GM21360 (cell line): Measurements from ENCODE around the gene SELENBP1.
A peak's percentile ranks its signal among the peaks of the same experiment; 100 is the strongest.
"Not testable (repeated sequence)": the region's sequence is repeated elsewhere in the genome, so short reads cannot be mapped to it uniquely, and the experiment has no call there.

Experiments
- ATAC-seq: cut with Tn5 transposase; IDR thresholded peaks from one replicate; pipeline ENCODE4 v1.9.1; 2021; ENCODE audit warnings: mild to moderate bottlenecking, moderate library complexity; ENCODE audit not compliant: unreplicated experiment

The SELENBP1 gene

GRCh38 chr1:151384584-151384983 is 12.1 kb upstream of the SELENBP1 start:
- ATAC-seq, result no peak

DNA sequence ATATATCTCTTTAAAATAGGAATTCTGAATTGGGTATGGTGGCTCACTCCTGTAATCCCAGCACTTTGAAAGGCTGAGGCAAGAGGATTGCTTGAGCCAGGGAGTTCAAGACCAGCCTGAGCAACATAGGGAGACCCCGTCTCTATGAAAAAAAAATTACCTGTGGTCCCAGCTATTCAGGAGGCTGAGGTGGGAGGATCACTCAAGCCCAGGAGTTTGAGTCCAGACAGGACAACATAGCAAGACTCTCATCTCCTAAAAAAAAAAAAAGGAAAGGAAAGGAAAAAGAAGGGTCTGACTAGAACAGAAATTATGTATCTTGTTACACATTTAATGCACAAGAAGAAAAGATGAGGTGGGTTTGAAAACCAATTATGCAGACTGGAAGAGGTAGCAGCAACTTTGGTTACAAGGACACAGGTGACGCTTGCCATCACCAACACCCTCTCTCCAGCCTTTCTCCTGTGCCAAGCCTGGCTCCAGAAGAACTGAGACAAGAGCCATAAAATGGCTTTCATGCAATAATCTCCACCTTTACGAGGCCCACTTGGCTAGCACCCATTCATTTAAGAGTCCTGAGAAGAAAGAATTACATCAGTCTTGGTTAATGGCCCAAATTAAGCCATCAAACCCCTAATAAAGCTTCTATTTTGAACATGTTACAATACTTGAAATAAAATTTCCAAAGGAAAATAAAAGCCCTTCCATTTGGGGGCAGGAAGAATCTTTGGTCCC is 4.8 kb upstream of the SELENBP1 start:
- ATAC-seq, result no peak

GRCh38 chr1:151373196-151373595 is 691 bp upstream of the SELENBP1 start:
- no peak for ATAC-seq

GRCh38 chr1:151371370-151372057 is 991 bp downstream of the SELENBP1 start:
- no peak for ATAC-seq

- ATAC-seq, result no peak
Measured at GRCh38 chr1:151370211-151370911, 2.1 kb downstream of the SELENBP1 start.

GRCh38 chr1:151369621-151370048 is 2.9 kb downstream of the SELENBP1 start:
- no peak for ATAC-seq

DNA sequence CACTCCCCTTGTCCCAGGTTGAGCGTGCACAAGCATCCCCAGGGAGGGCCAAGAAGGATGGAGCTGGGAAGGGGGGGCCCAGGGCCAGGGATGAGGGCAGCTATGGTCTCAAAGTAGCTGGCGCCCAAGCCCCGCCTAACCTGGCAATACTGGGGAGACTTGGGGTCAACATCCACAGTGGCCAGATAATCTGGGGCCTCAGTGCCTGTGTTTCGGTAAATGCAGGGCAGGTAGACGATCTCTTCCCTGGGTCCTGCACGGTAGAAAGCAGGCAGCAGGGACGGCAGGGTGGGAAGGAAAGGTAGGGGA is 3.2 kb downstream of the SELENBP1 start:
- no peak for ATAC-seq

DNA sequence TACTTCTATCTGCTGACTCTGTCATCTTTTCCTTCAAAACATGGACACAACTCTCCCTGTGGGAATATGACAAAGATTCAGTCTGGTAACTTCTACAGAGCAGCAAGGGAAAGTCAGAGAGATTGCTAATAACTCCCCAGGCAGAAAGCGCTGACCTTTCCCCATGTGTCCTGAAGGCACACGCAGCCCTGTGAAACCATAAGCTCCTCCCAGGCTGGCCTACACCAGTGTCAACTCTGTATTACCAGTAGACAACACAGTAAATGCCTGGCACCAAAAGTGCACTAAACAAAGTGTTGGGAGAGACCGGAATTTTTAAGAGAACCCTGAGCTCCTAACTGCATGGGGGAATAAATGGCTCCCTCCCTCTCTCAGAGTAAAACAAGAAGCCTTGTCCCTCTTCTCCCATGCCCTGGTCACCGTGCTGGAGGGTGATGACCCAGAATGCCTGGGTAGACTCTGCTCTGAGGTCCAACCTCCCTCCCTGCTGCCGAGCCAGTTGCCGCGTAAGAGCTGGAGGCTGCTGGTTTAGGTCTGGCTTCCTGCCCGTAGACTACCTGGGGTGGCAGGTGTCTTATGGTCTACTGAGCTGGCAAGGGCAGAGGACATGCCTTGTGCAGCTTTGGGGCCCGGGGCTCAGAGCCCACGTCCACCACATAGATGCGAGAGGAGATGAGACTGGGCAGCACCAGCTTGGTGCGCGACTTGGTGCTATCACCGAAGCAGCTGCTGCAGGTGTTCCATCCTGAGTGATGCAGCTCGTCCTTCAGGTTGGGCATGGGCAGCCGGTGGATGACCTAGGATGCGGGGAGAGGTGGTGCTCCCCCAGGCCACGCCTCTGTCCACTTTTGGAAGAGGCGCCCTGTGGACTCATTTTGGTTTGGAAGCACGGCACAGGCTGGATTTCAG is 3.9 kb downstream of the SELENBP1 start:
- no peak for ATAC-seq

DNA sequence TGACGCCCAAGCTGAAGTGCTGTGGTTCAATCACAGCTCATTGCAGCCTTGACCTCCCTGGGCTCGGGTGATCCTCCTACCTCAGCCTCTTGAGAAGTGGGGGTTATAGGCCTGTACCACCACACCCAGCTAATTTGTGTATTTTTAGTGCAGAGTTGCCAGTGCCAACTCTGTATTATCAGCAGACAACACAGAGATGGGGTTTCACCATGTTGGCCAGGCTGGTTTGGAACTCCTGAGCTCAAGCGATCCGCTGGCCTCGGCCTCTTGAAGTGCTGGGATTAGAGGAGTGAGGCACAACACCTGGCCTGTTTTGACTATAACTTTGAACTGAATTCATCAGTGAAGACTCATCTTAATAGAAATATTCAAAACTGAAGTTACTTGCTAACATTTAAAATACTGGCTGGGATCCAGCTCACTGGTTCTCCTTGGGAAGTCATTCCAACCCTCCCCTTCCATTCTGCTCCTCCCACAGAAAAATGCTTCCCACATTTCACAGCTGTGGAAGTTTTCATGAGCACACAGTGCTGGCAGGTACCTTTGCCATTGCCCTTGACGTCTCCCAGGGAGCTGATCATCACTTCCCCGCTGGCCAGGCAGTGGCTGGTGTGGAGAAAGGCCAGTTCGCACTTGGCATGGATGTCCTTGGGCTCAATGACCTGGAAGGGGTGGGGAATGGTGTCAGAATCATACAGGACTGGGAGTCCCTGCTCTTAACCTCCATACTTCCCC is 4.7 kb downstream of the SELENBP1 start:
- no peak for ATAC-seq

- no peak for ATAC-seq
Measured at GRCh38 chr1:151364996-151365395, 7.5 kb downstream of the SELENBP1 start.

DNA sequence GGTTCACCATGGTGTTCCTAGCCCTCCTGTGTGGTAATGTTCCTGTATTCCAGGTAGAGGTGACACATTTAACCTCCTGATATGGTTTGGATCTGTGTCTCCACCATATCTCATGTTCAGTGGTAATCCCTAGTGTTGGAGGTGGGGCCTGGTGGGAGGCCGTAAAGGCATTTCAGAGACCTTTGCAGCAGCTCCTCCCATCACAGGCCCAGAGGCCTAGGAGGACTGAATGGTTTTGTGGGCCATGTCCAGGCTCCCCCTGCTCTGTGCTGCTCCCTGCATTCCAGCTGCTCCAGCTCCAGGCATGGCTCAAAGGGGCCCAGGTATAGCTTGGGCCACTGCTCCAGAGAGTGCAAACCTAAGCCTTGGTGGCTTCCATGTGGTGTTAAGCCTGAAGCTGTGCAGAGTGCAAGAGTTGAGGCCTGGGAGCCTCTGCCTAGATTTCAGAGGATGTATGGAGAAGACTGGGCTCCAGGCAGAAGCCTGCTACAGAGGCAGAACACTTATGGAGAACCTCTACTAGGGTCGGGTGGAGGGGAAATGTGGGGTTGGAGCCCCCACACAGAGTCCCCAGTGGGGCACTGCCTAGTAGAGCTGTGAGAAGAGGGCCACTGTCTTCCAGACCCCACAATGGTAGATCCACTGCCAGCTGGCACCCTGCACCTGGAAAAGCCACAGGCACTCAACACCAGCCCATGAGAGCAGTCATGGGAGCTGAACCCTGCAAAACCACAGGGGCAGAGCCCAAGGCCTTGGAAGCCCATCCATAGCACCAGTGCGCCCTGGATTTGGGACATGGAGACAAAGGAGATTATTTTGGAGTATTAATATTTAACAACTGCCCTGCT is 10.0 kb downstream of the SELENBP1 start:
- no peak for ATAC-seq

DNA sequence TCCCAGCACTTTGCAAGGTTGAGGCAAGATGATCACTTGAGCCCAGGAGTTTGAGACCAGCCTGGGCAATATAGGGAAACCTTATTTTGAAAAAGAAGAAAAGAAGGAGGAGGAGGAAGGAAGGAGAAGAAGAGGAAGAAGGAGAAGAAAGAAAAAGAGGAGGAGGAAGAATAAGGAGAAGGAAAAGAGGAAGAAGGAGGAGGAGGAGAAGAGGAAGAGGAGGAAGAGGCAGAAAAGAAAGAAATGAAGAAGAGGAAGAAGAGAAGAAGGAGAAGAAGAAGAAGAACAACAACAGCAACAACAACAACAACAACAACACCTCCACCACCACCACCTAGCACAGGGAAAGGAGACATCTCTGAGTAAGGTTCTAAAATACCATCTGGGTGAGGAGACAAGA is 10.6 kb downstream of the SELENBP1 start:
- ATAC-seq, result no peak

- no peak for ATAC-seq
Measured at GRCh38 chr1:151356696-151357095, 15.8 kb downstream of the SELENBP1 start.

DNA sequence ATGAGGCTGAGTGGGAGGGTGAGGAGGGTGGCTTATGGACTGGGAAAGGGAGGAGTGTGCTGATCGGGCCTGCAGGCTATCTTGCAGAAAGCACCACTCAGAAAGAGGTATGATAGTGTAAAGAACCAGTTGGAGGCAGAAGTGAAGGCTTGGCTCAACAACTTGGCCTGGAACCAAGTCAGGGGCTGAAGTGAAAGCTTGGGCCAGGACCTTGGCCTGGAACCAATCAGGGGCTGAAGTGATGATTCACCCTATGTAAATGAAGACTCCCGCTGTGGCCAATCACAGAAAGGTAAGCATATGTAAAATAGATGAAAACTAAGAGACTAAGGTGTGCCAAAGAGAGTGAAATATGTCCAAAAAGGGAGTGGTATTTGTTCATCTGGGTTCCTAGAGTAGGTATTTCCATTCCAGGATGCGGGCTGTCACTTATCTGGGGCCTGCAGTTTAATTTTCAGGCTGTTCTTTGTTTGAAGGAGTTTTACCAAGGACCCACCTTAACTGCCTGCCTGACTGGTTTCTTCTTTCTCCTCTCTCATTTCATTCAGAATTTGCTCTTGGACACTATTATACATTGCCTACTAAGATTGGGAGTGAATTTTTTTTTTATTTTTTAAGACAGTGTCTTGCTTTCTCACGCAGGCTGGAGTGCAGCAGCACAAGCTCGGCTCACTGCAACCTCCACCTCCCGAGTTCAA is 20.3 kb downstream of the SELENBP1 start:
- no peak for ATAC-seq

GRCh38 chr1:151350323-151350722 is 22.2 kb downstream of the SELENBP1 start:
- ATAC-seq, result not testable (repeated sequence)

GRCh38 chr1:151347523-151348246 is 24.8 kb downstream of the SELENBP1 start:
- peak; percentile 12 for ATAC-seq

GRCh38 chr1:151346769-151347522 is 25.6 kb downstream of the SELENBP1 start, which contains the start of gene RFX5:
Gene RFX5, minus strand, starts transcription at chr1:151347252. Its CDS starts 932 bp downstream, at chr1:151346320.
- ATAC-seq, result peak; percentile 83
